ENCODE data around the gene GGNBP2.

The GGNBP2 gene

GRCh38 chr17:36498560-36499300 lies 46.0 kb upstream of the GGNBP2 start:
- Histone ChIP-seq H3K9me3 (ENCODE audit: control insufficient read depth, low read length) (no peaks in the 10 kb centered on the region), H3K9ac (no peak overlapping the region), H3K4me2 (ENCODE audit: low read length) (no peak overlapping the region), H3K4me3 (ENCODE audit: low read depth, low read length) (no peak overlapping the region), H3K27me3 (ENCODE audit: control insufficient read depth, insufficient read depth, low read length) (no peaks in the 10 kb centered on the region), H3K4me1 (peaks cover 8% of the 10 kb centered on the region), H3K27ac (no peak overlapping the region), H2AFZ (no peak overlapping the region), H3K36me3 (ENCODE audit: control insufficient read depth, insufficient read depth, low read length) (no peaks in the 10 kb centered on the region), H3K79me2 (peaks cover under 1% of the 10 kb centered on the region)
- TF ChIP-seq CTCF (IDR thresholded peaks at IDR 0.05) = no peak

- Histone ChIP-seq H3K4me1 (no peaks in the 10 kb centered on the region), H3K79me2 (peaks cover 3% of the 10 kb centered on the region), H3K27me3 (ENCODE audit: control insufficient read depth, insufficient read depth, low read length) (no peaks in the 10 kb centered on the region), H3K4me2 (ENCODE audit: low read length) (no peak overlapping the region), H3K36me3 (ENCODE audit: control insufficient read depth, insufficient read depth, low read length) (no peaks in the 10 kb centered on the region), H3K4me3 (ENCODE audit: low read depth, low read length) (no peak overlapping the region), H3K27ac (no peak overlapping the region), H3K9ac (no peak overlapping the region), H2AFZ (no peak overlapping the region), H3K9me3 (ENCODE audit: control insufficient read depth, low read length) (no peaks in the 10 kb centered on the region)
- TF ChIP-seq CTCF (IDR thresholded peaks at IDR 0.05) = no peak
Measured at GRCh38 chr17:36500745-36501225, 43.9 kb upstream of the GGNBP2 start.

- H3K79me2 ChIP-seq = peaks cover 5% of the 10 kb centered on the region
- H3K9me3 ChIP-seq (ENCODE audit: control insufficient read depth, low read length) = no peaks in the 10 kb centered on the region
- no peak overlapping the region for H3K4me3 ChIP-seq (ENCODE audit: low read depth, low read length)
- no peak overlapping the region for H2AFZ ChIP-seq
- no peak overlapping the region for H3K4me2 ChIP-seq (ENCODE audit: low read length)
- H3K27ac ChIP-seq = no peak overlapping the region
- no peaks in the 10 kb centered on the region for H3K4me1 ChIP-seq
- no peak overlapping the region for H3K9ac ChIP-seq
- H3K36me3 ChIP-seq (ENCODE audit: control insufficient read depth, insufficient read depth, low read length) = no peaks in the 10 kb centered on the region
- no peaks in the 10 kb centered on the region for H3K27me3 ChIP-seq (ENCODE audit: control insufficient read depth, insufficient read depth, low read length)
- no peak for TF ChIP-seq CTCF (IDR thresholded peaks at IDR 0.05)
Measured at GRCh38 chr17:36501351-36501750, 43.4 kb upstream of the GGNBP2 start.

GRCh38 chr17:36501963-36502362 lies 42.8 kb upstream of the GGNBP2 start:
- no peak for TF ChIP-seq CTCF (IDR thresholded peaks at IDR 0.05)
- H2AFZ ChIP-seq = no peak overlapping the region
- no peaks in the 10 kb centered on the region for H3K4me1 ChIP-seq
- H3K27ac ChIP-seq = no peak overlapping the region
- no peak overlapping the region for H3K9ac ChIP-seq
- peaks cover 5% of the 10 kb centered on the region for H3K79me2 ChIP-seq
- H3K4me3 ChIP-seq (ENCODE audit: low read depth, low read length) = no peak overlapping the region
- H3K36me3 ChIP-seq (ENCODE audit: control insufficient read depth, insufficient read depth, low read length) = no peaks in the 10 kb centered on the region
- no peaks in the 10 kb centered on the region for H3K9me3 ChIP-seq (ENCODE audit: control insufficient read depth, low read length)
- H3K27me3 ChIP-seq (ENCODE audit: control insufficient read depth, insufficient read depth, low read length) = no peaks in the 10 kb centered on the region
- no peak overlapping the region for H3K4me2 ChIP-seq (ENCODE audit: low read length)

Data from parathyroid adenoma (tissue), 2 donors.